Astrocyte (in vitro differentiated cells and primary cell): Measurements from ENCODE around the gene SFTA2.

Experiments
- EZH2 ChIP-seq: IDR thresholded peaks from 2 replicates; pipeline ENCODE4 v1.6.1; 2012; ENCODE audit warnings: mild to moderate bottlenecking, low read length, inconsistent platforms; ENCODE audit not compliant: insufficient read depth
- TF ChIP-seq, protein P1 (sequence below): IDR thresholded peaks from 2 replicates; pipeline ENCODE4 v1.5.1; 2011; ENCODE audit warnings: low read depth, mild to moderate bottlenecking, inconsistent platforms, low read length, moderate library complexity; ENCODE audit not compliant: insufficient read depth

DNA sequence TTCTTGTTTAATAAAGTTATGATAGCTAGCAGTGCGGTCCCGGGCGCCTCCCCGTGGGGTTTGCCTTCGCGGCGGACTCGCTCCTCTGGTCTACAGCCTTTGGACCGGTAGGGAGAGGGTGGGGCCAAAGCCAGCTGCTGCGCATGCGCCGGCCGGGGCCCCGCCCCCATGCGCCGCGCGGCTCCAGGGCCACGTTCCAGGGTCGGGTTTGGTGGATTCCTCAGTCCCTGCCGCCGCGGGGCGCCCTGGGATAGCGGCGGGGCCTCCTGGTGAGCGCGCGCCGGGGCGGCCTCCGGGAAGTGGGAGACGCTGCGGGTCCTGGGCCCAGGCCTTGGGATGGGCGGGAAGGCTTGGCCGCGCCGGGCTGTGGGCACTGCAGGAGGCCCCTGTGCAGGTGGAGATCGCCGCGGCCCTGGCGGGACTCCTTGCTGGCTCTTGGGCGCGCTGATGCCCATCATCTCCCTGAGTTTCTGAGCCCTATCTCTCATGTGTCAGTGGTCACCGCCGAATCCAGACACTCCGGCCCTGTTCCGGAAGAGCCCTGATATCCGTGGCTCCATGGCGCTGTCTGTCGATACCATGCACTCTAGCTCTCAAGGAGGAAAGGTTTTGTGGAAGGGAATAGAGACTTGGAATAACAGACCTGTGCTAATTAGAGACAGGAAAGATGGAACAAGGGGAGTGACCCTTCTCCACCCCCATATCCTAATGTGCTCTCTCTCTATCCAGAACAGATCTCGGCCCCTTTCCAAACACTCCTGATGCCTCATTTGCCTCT, 17.7 kb downstream of the SFTA2 start, which contains the start of gene VARS2:
- TF ChIP-seq, protein P1, sequence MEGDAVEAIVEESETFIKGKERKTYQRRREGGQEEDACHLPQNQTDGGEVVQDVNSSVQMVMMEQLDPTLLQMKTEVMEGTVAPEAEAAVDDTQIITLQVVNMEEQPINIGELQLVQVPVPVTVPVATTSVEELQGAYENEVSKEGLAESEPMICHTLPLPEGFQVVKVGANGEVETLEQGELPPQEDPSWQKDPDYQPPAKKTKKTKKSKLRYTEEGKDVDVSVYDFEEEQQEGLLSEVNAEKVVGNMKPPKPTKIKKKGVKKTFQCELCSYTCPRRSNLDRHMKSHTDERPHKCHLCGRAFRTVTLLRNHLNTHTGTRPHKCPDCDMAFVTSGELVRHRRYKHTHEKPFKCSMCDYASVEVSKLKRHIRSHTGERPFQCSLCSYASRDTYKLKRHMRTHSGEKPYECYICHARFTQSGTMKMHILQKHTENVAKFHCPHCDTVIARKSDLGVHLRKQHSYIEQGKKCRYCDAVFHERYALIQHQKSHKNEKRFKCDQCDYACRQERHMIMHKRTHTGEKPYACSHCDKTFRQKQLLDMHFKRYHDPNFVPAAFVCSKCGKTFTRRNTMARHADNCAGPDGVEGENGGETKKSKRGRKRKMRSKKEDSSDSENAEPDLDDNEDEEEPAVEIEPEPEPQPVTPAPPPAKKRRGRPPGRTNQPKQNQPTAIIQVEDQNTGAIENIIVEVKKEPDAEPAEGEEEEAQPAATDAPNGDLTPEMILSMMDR = no peak
- no peak for TF ChIP-seq EZH2
